OCI-LY3 (cell line): Measurements from ENCODE around the gene C9.

Experiments used
- H2AFZ ChIP-seq: fragments of 200-600, 300-600 bp; shearing (Covaris generic); 2 replicates; pipeline ENCODE4 v1.6.0; 2014; ENCODE audit warnings: antibody characterized with exemption, low read depth, low read length
- H3K27ac ChIP-seq: fragments of 200-600, 300-600 bp; sonication (generic); 2 replicates; pipeline ENCODE4 v1.5.1; 2014; ENCODE audit warnings: mild to moderate bottlenecking, low read length, moderate library complexity, mixed read lengths
- H3K27me3 ChIP-seq: fragments of 200-600, 300-600 bp; sonication (generic); 2 replicates; pipeline ENCODE4 v1.6.1; 2014; ENCODE audit warnings: low read depth, low read length, mixed read lengths
- H3K36me3 ChIP-seq: fragments of 200-600, 300-600 bp; sonication (generic); replicated peaks from 2 replicates; pipeline ENCODE3; 2014; ENCODE audit warnings: low read depth, low read length, mixed read lengths
- H3K4me1 ChIP-seq: fragments of 300-600, 200-600 bp; sonication (generic); 2 replicates; pipeline ENCODE4 v1.6.1; 2014; ENCODE audit warnings: low read length, mixed read lengths
- H3K4me2 ChIP-seq: fragments of 200-600, 300-600 bp; sonication (generic); 2 replicates; pipeline ENCODE4 v1.6.1; 2014; ENCODE audit warnings: low read length, mixed read lengths
- H3K4me3 ChIP-seq: fragments of 300-600, 200-600 bp; sonication (generic); 2 replicates; pipeline ENCODE4 v1.5.1; 2014; ENCODE audit warnings: antibody characterized with exemption, mild to moderate bottlenecking, low read length, moderate library complexity
- H3K79me2 ChIP-seq: fragments of 300-600, 200-600 bp; shearing (Covaris generic); 2 replicates; pipeline ENCODE4 v1.6.1; 2014; ENCODE audit warnings: mild to moderate bottlenecking, low read length, mixed read lengths
- H3K9ac ChIP-seq: fragments of 300-600, 200-600 bp; shearing (Covaris generic); 2 replicates; pipeline ENCODE4 v1.6.0; 2014; ENCODE audit warnings: mild to moderate bottlenecking, low read length, moderate library complexity
- H3K9me3 ChIP-seq: fragments of 200-600, 300-600 bp; shearing (Covaris generic); 2 replicates; pipeline ENCODE4 v1.6.1; 2014; ENCODE audit warnings: low read length, mixed read lengths; ENCODE audit not compliant: insufficient read depth
- H4K20me1 ChIP-seq: fragments of 200-600, 300-600 bp; sonication (generic); 2 replicates; pipeline ENCODE4 v1.6.1; 2016; ENCODE audit warnings: low read length, mixed read lengths; ENCODE audit not compliant: insufficient read depth
- CTCF ChIP-seq: fragments of 200-600, 300-600 bp; sonication (generic); IDR thresholded peaks from 2 replicates; pipeline ENCODE4 v1.5.1; 2014; ENCODE audit warnings: antibody characterized with exemption, low read length, low read depth
- EZH2phosphoT487 ChIP-seq: fragments of 200-600 bp; shearing (Covaris generic); IDR thresholded peaks from 2 replicates; pipeline ENCODE4 v1.6.1; 2018; ENCODE audit warnings: antibody characterized with exemption, mixed run types, low read depth

C9 gene

GRCh38 chr5:39373791-39374190 is 9.5 kb upstream of the C9 start:
- Histone ChIP-seq H4K20me1 (no peaks in the 10 kb centered on the region), H3K36me3 (no peaks in the 10 kb centered on the region), H3K4me1 (peaks cover 7% of the 10 kb centered on the region; the same call in 1 of the 2 replicates), H3K27me3 (no peaks in the 10 kb centered on the region), H3K4me2 (no peak overlapping the region), H3K4me3 (no peak overlapping the region), H2AFZ (no peak overlapping the region), H3K27ac (no peak overlapping the region), H3K9ac (no peak overlapping the region), H3K79me2 (no peaks in the 10 kb centered on the region), H3K9me3 (no peaks in the 10 kb centered on the region)
- no peak for TF ChIP-seq CTCF
- no peak for TF ChIP-seq EZH2phosphoT487

- no peak overlapping the region for H2AFZ ChIP-seq
- no peaks in the 10 kb centered on the region for H3K9me3 ChIP-seq
- peaks cover 5% of the 10 kb centered on the region; the same call in 1 of the 2 replicates for H3K4me1 ChIP-seq
- H3K4me2 ChIP-seq: no peak overlapping the region
- H3K4me3 ChIP-seq: no peak overlapping the region
- H3K36me3 ChIP-seq: no peaks in the 10 kb centered on the region
- TF ChIP-seq CTCF: no peak
- TF ChIP-seq EZH2phosphoT487: no peak
- no peak overlapping the region for H3K27ac ChIP-seq
- H3K27me3 ChIP-seq: no peaks in the 10 kb centered on the region
- H3K9ac ChIP-seq: no peak overlapping the region
- no peaks in the 10 kb centered on the region for H4K20me1 ChIP-seq
- H3K79me2 ChIP-seq: no peaks in the 10 kb centered on the region
Observed at GRCh38 chr5:39371367-39371635, 7.0 kb upstream of the C9 start.

- TF ChIP-seq EZH2phosphoT487 (no peak), CTCF (no peak)
- Histone ChIP-seq H3K4me3 (no peak overlapping the region), H3K36me3 (no peaks in the 10 kb centered on the region), H3K9ac (no peak overlapping the region), H3K4me2 (no peak overlapping the region), H3K4me1 (peaks cover 5% of the 10 kb centered on the region; the same call in 1 of the 2 replicates), H4K20me1 (no peaks in the 10 kb centered on the region), H2AFZ (no peak overlapping the region), H3K79me2 (no peaks in the 10 kb centered on the region), H3K27ac (no peak overlapping the region), H3K9me3 (no peaks in the 10 kb centered on the region), H3K27me3 (no peaks in the 10 kb centered on the region)
Observed at GRCh38 chr5:39370555-39371366, 6.5 kb upstream of the C9 start.

- H2AFZ ChIP-seq: no peak overlapping the region
- H3K9ac ChIP-seq: no peak overlapping the region
- H4K20me1 ChIP-seq: no peaks in the 10 kb centered on the region
- H3K9me3 ChIP-seq: no peaks in the 10 kb centered on the region
- no peaks in the 10 kb centered on the region for H3K36me3 ChIP-seq
- H3K4me3 ChIP-seq: no peak overlapping the region
- 0 out of 2 replicates have a peak, but pooled peaks cover under 1% of the 10 kb centered on the region for H3K4me1 ChIP-seq
- no peak for TF ChIP-seq EZH2phosphoT487
- TF ChIP-seq CTCF: no peak
- no peak overlapping the region for H3K27ac ChIP-seq
- H3K4me2 ChIP-seq: no peak overlapping the region
- H3K27me3 ChIP-seq: no peaks in the 10 kb centered on the region
- no peaks in the 10 kb centered on the region for H3K79me2 ChIP-seq
Observed at GRCh38 chr5:39369123-39369815, 5.0 kb upstream of the C9 start.
